GM18517 (cell line): ENCODE results near the gene LSG1.
"Not testable (repeated sequence)": the region's sequence is repeated elsewhere in the genome, so short reads cannot be mapped to it uniquely, and the experiment has no call there.

Source experiments
- ATAC-seq: cut with Tn5 transposase; IDR thresholded peaks from one replicate; pipeline ENCODE4 v1.9.1; 2021; ENCODE audit warnings: mild to moderate bottlenecking, moderate library complexity; ENCODE audit not compliant: unreplicated experiment

Gene LSG1

DNA sequence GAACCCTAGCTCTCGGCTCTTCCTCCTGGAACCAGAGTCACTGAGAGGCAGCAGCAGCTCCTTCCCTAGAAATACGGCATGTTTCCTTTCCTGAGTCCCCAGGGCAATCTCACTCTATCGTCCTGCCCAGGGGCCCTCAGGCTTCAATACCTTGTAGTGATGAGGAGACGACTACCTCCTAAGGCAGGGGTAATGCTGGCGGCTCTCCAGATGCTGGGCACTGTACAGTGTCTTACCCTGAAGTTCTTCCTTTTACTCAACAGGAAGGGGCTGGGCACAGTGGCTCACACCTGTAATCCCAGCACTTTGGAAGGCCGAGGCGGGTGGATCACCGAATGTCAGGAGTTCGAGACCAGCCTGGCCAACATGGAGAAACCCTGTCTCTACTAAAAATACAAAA lies 52.2 kb downstream of the LSG1 start:
- ATAC-seq: no peak

DNA sequence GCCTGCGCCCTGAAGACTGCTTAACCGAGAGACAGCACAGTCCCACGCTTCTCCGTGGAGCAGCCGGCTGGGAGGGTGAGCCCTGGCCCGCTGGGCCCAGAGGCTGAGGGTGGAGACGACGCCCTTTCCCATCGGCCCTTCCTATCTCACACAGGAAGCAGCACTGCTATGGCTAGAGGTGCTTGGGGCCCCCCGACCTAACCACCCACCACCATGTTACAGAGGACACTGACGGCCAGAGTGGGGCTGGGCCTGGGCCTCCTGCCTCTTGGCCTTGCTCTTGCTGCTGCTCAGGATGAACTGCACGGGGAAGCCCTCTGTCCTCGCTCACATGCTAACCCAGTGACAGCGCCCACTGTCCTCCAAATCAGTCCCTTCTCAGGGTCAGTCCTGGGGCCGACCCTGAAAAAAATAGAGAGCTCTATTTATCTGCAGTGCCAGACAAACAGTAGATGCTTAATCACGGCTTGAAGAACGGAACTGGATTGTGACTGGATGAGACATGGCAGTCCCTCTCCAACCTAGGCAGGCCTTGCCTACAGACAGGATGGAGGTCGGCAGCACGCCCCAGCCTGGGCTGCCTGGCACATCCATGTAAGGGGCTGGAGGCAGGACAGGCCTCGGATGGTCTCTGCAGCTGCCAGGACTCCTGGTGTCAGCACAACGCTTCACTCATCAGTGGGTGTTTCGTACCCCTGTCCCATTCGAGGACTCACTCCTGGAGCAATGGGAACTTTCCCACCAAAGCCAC lies 53.0 kb downstream of the LSG1 start:
- no peak for ATAC-seq

DNA sequence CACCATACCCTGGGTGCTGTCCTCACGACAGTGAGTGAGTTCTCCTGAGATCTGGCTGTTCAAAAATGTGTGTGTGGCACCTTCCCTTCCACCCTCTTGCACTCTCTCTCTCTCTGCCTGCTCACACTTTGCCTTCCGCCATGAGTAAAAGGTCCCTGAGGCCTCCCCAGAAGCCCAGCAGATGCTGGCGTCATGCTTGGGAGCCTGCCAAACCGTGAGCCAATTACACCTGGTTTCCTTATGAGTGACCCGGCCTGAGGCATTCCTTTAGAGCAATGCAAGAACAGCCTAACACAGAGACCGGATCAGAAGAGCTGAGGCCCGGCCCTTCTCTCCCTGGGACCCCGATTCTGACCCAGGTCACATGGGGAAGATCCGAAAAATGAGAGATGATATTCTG lies 54.2 kb downstream of the LSG1 start:
- ATAC-seq: no peak

DNA sequence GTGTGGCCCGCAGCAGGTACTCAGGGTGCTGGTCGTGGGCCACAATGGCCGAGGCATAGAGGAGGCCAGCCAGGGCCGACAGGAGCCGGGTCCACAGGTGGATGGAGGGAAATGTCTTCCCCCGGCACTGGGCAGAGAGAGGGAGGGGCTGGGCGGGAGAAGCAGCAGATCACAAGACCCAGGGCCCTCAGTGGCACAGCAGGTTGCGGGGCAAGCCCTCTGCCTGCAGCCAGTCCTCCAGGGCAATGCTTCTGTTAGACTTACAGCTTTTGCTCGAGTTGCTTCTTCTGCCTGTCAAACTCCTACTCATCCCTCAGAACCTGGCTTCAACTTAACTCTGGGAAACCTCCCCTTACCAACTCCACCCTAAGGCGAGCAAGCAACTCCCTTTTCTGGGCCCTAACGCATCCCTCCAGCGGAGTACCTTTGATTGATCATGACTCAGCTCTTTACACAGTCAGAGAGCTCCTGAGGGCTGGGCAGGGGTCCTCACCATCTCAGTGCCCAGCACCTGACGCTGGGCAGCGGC lies 54.8 kb downstream of the LSG1 start:
- ATAC-seq: no peak

DNA sequence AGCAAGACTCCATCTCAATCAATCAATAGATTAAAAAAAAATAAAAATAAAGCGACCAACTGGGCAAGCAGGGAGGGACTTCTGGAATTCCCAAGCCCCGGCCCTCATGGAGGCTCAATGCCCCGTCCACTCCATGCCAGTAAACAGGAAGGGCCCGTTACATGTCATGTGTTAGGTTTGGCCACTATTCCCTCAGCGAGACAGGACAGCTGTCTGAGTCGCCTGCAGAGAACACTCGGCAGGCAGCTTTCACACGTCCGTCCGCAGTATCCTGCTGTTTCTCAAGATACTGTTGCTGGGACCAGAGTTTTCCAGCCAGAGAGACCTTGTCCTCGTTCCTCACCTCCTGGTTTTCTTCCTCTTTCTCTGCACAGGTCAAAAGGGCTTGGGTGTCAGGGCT lies 56.8 kb downstream of the LSG1 start:
- ATAC-seq: no peak

DNA sequence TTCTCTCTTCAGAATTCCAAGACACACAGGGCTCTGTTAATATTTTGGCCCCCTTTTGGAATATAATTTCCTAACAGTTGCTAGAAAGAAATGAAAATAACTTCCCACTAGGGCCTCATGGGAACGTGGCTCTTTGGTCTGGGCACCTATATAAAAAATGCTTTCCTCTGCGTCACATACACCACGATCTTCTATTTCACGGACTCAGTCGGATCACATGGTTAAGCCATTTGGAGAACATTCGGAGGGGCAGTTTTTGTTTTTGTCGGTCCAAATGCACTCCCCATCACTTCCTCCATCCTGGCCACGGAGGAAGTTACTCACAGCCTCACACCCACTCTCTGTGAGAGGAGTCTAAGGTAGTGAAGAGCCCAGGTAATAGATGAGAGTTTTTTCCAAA lies 59.8 kb downstream of the LSG1 start:
- no peak for ATAC-seq

DNA sequence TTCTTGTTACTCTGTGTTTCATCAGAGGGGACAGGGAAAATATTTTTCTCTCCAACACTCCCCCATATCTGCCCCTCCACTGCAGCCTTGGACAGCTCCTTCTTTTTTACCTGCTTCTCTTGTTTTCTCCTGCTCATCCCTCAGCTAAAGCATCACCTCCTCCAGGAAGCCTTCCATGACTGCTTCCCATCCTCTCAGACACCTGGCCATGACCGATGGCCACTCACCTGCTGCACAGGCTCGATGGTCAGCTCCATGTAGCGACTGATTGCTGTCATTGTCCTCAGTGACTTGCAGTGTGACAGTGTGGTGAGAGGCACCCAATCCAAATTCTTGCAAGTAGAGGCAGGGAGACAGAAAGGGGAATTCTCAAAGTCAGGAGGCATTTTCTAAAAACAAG lies 61.3 kb downstream of the LSG1 start:
- no peak for ATAC-seq

DNA sequence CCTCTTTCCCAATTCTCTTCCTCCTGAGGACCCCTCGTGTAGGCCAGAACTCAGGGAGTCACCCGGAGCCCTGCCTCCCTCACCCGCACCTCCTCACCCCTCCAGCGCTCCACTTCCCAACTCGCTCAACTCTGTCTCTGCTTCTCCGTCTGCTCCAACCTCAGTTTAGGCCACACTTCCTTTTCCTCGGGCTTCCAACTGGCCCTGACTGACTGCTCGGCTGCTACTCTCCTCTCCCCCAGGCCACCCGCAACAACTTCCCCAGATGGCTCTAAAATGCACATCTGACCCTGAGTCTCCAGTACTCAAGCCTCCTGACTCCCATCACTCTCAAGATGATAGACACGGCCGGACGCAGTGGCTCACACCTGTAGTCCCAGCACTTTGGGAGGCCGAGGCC lies 62.4 kb downstream of the LSG1 start:
- no peak for ATAC-seq

DNA sequence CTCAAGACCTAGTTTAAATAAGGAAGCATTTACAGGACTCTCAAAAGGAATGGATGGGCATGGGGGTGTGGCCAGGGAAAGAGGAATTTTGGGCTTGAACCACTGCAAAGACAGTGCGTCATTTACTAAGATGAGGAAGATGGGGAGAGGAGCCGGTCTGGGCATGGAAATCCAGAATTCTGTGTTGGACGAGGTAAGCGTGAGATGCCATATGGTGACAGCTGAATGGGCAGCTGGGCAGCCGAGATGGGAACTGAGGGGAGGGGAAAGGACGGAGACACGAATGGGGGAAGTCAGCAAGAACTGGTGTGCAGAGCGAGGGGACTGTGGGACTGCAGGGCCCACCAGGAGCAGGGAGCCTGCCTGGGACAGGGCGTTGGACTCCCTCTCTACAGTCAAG lies 63.0 kb downstream of the LSG1 start:
- ATAC-seq: no peak

DNA sequence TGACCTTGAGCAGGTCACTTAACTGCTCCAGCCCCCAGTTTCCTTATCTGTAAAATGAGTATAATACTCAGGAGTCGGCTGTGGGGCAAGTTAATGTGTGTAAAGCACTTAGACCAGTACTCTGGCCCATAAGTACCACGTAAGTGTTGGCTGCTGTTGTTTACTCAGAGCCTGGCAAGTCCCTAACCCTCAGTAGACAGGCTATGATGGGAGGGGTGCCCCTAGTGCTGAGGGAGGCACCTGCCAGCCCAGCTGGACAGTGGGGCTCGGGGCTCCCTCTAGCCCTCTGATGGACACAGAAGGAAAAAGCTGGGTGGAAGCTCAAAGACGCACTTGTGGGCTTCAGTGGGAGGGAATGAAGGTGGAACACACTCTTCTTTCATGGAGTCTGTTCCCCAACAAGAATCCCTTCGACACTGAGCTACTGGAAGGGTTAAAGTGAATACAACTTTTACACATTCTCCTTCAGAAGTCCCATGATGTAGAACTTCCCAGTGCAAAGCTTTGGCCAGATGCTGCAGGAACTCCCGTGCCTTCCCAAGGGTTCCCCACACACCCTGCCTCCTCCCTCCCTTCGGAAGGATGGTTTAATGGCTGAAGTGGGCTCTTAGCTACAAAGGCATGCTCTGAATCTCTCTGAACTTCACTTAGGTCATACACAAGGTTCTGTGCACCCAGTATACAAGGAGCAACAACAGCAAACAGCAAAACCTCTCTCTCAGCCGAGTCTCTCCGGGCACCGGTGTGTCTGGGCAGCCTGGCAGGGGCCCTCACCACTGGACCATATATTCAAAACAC lies 64.2 kb downstream of the LSG1 start:
- no peak for ATAC-seq

DNA sequence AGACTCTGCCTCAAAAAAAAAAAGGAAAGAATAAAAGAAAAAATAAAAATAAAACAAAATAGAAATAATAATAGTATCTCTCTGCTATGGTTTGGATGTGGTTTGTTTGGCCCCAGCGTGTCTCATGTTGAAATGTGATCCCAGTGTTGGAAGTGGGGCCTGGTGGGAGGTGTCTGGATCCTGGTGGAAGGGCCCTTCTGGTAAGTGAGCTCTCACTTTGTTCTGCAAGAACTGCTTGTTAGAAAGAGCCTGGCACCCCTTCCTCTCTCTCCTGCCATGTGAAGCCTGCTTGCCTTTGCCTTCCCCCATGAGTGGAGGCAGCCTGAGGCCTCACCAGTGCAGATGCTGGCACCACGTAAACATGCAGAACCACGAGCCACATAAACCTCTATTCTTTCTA lies 65.0 kb downstream of the LSG1 start:
- ATAC-seq: no peak

DNA sequence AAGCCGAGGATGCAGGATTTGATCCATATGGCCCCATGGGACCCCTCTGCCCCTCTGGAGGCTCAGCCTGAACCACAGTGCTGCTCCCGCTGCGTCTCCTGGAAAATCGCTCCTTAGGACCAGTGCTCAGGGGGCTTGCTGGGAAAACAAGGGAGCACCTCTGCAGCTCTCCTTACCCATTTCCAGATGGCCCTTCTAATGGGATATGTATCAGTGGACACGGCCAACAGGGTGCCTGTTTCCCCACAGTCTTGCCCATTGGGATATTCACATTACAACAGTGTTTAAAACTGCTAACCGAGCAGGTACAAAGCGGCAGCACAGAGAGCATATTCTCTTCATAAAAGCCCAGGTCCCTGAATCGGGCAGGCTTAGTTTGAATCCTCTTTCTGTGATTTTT lies 65.8 kb downstream of the LSG1 start:
- ATAC-seq: no peak

DNA sequence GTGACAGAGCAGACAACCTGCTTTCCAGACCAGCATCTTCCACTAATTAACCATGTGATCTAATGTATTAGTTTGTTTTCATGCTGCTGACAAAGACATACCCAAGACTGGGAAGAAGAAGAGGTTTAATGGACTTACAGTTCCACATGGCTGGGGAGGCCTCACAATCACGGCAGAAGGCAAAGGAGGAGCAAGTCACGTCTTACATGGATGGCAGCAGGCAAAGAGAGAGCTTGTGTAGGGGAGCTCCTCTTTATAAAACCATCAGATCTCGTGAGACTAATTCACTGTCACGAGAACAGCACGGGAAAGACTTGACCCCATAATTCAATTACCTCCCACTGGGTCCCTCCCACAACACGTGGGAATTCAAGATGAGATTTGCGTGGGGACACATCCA lies 66.7 kb downstream of the LSG1 start:
- not testable (repeated sequence) for ATAC-seq

DNA sequence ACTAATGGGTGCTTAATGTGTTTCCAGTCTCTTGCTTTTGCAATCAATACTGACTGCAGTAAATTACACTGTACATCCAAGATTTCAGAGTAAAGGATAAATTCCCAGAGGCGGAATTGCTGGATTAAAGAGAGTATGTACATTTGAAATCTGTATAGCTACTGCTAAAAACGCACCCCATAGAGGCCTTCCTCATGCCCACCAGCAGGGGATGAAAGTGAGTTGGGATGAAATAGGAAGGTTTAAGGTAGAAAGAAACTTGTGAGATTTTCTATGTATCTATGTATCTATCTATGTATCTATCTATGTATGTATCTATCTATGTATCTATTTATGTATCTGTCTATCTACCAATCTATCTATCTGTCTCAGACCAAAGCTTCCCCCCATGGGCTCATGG lies 67.2 kb downstream of the LSG1 start:
- no peak for ATAC-seq

DNA sequence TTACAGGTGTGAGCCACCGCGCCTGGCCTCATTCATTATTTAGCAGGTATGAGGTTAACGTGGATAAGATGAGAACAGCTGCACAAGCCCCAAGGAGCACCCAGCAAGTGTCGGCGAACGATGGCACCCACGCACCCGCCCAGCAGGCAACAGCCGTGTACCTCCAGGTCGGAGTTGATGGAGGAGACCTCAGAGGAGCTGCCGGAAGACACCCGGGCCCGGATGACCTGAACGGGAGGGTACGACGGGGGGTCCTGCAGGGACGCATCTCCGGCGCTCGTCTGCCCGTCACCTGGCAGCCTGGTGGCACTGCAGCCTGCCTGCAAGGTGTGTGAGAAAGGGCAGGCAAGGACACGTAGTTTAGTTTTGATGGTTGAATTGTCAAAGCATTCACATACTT lies 67.9 kb downstream of the LSG1 start:
- ATAC-seq: no peak

DNA sequence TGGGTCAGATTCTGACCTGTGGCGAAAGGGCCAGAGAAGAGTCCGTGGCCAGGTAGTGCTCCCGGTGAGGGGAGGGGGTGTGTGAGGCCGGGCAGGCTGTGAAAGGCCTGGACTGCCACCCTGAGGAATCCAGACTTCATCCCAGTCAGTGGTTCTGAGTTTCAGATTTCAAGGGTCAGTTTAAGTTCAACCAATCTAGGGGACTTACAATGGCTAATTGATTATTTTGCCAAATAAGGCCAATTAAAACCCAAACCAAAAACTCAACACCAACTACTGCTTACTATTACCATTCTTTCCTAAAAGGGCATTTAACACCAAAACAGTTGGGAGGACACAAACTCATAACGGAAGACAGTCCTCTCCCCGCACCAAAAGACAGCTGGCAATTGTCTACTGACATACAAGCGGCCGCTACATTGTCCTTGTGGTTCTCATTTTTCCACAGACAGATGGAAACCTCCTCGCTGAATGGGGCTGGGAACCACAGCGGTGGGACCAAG lies 69.3 kb downstream of the LSG1 start:
- no peak for ATAC-seq

DNA sequence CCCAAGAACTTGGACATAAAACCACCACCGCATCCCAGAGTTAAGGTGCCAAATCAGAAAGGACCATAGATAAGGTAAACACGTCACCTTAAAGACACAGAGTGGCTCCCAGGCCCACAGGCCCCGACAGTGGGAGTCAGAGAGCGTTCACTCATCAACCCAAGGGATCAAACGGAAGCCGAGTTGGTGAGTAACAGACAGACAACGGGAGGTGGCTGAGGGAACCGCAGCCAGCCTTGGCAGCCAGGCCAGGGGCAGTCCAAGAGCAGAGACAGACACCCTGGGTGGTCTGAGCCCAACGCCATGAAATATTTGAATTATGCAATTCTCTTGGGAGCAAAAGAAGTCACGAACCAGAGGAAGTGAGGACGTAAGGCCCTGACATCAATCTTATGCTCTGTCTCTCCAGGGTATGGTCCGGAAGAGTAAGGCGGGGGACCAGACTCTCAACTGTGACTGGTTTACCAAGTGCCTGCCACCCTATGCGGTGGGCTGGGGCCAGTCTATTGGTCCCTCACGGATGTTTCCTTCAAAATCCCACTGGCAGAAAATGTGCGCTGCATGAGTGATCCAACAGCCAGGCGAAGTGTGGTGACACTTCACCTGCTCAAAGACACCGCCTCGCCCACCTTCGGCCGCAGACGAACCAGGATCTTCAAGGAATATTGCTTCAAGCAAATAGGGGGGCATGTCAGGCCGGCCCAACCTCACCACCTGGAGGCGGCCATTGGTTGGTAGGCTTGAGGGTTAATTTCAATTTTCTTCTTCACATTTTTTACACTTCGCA lies 73.0 kb downstream of the LSG1 start:
- ATAC-seq: no peak

DNA sequence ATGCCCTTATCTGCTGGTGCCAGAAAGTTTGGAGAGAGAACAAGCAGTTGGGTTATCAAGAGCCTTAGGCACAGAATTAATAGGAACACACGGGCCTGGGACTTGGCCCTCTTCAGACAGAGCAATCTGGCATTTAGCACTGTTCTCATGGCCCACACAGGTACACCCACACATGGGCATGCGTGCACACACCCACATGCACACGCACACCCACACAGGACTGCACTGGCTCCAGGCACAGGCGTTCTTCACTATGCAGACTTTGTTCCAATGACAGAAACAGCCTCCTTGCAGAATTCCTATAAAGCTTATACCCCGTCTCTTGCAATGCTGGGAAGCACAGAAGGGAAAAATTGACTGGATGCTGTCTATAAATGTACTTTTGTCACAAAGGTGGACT lies 75.1 kb downstream of the LSG1 start:
- ATAC-seq: no peak

DNA sequence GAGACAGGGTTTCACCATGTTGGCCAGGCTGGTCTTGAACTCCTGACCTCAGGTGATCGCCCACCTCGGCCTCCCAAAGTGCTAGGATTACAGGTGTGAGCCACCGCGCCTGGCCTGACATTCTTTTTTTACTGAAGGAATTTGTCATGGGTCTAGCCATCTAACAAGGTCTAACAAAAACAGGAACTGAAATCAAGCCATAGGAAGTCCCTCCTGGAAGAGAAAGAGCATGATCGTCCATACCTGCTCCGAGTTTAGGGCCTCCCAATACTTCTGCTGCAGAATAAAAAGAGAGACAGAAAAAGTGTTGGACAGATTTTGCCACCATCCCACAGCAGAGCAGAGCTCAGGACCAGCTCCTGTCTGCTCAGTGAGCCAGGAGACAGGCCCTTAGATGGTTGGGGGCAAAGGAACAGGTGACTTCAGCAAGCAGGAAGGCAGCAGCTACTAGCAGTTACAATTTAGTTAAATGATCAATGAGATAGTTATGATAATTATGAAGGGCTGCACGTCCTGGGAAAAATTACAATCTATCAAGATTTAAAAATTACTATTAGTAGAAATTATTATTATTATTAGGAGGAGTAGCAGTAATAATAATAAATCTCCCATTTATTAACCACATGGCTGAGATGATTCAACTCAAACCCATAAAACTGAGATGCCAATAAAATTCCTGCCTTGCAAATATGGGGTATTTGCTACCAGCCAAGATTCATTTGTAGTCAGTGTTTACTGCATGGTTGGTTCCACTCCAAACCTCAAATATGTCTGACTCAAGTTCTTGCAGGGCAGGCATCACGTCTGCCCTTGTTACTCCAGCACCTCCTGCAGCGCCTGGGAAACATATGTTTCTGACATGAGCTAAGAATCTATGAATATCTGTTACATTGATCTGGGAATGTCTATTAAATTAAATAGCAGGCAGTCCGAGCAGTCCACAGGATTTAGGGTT lies 78.9 kb downstream of the LSG1 start:
- no peak for ATAC-seq
